Stimulated activated CD4-positive, alpha-beta T cell treated with anti-CD3 and anti-CD28 coated beads, Interleukin-12 subunit alpha, Interleukin-12 subunit beta, amount 100 ng/mL, for 48 hours (primary cell): Measurements from ENCODE around the gene FARP1.
A peak's percentile ranks its signal among the peaks of the same experiment; 100 is the strongest.

Source experiments
- DNase-seq, 3 donors: peaks; one replicate each; pipeline ENCODE4 v3.0.0-alpha.2; 2020; ENCODE audit warnings: low read depth in 2 of 3, low spot score in 1 of 3

FARP1 gene

GRCh38 chr13:98451676-98452470 is 309.0 kb downstream of the FARP1 start:
- DNase-seq, result no peak

- no peak for DNase-seq
Measured at GRCh38 chr13:98452851-98453843, 310.3 kb downstream of the FARP1 start.

- DNase-seq, result no peak
Measured at GRCh38 chr13:98454389-98454881, 311.5 kb downstream of the FARP1 start.

GRCh38 chr13:98456413-98456845 is 313.5 kb downstream of the FARP1 start:
- no peak for DNase-seq

- no peak for DNase-seq
Measured at GRCh38 chr13:98457053-98457452, 314.2 kb downstream of the FARP1 start.

GRCh38 chr13:98458431-98458830 is 315.5 kb downstream of the FARP1 start:
- DNase-seq, result no peak

GRCh38 chr13:98459171-98459681 is 316.3 kb downstream of the FARP1 start:
- no peak for DNase-seq

- DNase-seq, result no peak
Measured at GRCh38 chr13:98459721-98460370, 317.0 kb downstream of the FARP1 start.

- DNase-seq, result no peak
Measured at GRCh38 chr13:98460516-98460915, 317.6 kb downstream of the FARP1 start.

GRCh38 chr13:98461486-98462240 is 318.8 kb downstream of the FARP1 start:
- no peak for DNase-seq

- no peak for DNase-seq
Measured at GRCh38 chr13:98462241-98462882, 319.5 kb downstream of the FARP1 start.

GRCh38 chr13:98462946-98463345 is 320.1 kb downstream of the FARP1 start:
- DNase-seq, result no peak

- peak; percentile 31 to 35 (median 34) for DNase-seq
Measured at GRCh38 chr13:98466634-98467236, 323.8 kb downstream of the FARP1 start.

GRCh38 chr13:98467263-98467985 is 324.5 kb downstream of the FARP1 start:
- no peak for DNase-seq

GRCh38 chr13:98468361-98468760 is 325.5 kb downstream of the FARP1 start:
- DNase-seq, result no peak

- DNase-seq, result no peak
Measured at GRCh38 chr13:98468929-98469328, 326.0 kb downstream of the FARP1 start.

- DNase-seq, result no peak
Measured at GRCh38 chr13:98470920-98471319, 328.0 kb downstream of the FARP1 start.

GRCh38 chr13:98471934-98472333 is 329.0 kb downstream of the FARP1 start:
- DNase-seq, result no peak
